ENCODE results near the gene PLAGL2.

GRCh38 chr20:32168184-32168910 lies 39.2 kb downstream of the PLAGL2 start:
- TF ChIP-seq EZH2phosphoT487 (IDR thresholded peaks at IDR 0.05; ENCODE audit: unreplicated experiment) (no peak), CTCF (conservative IDR thresholded peaks at IDR 0.05; ENCODE audit: low read depth in 2 of 2) (no peak), EZH2 (IDR thresholded peaks at IDR 0.05; ENCODE audit: low read depth, unreplicated experiment) (no peak), POLR2AphosphoS5 (IDR thresholded peaks at IDR 0.05; ENCODE audit: low read depth) (no peak), ZNF462 (CRISPR knock-in tag; IDR thresholded peaks at IDR 0.05) (no peak), JUNB (IDR thresholded peaks at IDR 0.05; ENCODE audit: unreplicated experiment) (no peak), REST (IDR thresholded peaks at IDR 0.05; ENCODE audit: unreplicated experiment) (no peak)

All from GM23338 (cell line).